Osteoblast (primary cell): ENCODE results near the gene MPZ. TPM values are rescaled to one million over a fixed set of nuclear protein-coding genes. Genes with fewer than 3 reads are reported as not detected.

Experiments
- DNase-seq: peaks from one replicate; pipeline ENCODE4 v3.0.0; 2011; ENCODE audit warnings: low spot score, mixed read lengths; ENCODE audit not compliant: insufficient read length; ENCODE audit errors: missing footprints
- H2AFZ ChIP-seq: 2 replicates; pipeline ENCODE4 v1.6.0; 2011; ENCODE audit warnings: mild to moderate bottlenecking, low read length
- H3K27ac ChIP-seq: 2 replicates; pipeline ENCODE4 v1.5.1; 2011; ENCODE audit warnings: mild to moderate bottlenecking, low read depth, low read length, moderate library complexity
- H3K27me3 ChIP-seq: 2 replicates; pipeline ENCODE4 v1.6.0; 2012; ENCODE audit warnings: mild to moderate bottlenecking, control low read depth, inconsistent platforms, low read length, moderate library complexity; ENCODE audit not compliant: insufficient read depth
- H3K36me3 ChIP-seq: 2 replicates; pipeline ENCODE4 v1.5.1; 2011; ENCODE audit warnings: mild to moderate bottlenecking, low read length, control low read depth, moderate library complexity; ENCODE audit not compliant: insufficient read depth
- H3K4me1 ChIP-seq: 2 replicates; pipeline ENCODE4 v1.5.1; 2011; ENCODE audit warnings: mild to moderate bottlenecking, low read length, control low read depth, moderate library complexity; ENCODE audit not compliant: insufficient read depth
- H3K4me2 ChIP-seq: 2 replicates; pipeline ENCODE4 v1.6.0; 2011; ENCODE audit warnings: mild to moderate bottlenecking, low read length; ENCODE audit not compliant: insufficient read depth
- H3K4me3 ChIP-seq: fragments of 200-600 bp; sonication (generic); 3 replicates; pipeline ENCODE4 v1.5.1; 2012; ENCODE audit warnings: mild to moderate bottlenecking, low read length, inconsistent platforms; ENCODE audit not compliant: insufficient read depth
- H3K79me2 ChIP-seq: 2 replicates; pipeline ENCODE4 v1.6.0; 2012; ENCODE audit warnings: mild to moderate bottlenecking, low read length, control low read depth, inconsistent platforms; ENCODE audit not compliant: insufficient read depth
- H3K9me3 ChIP-seq: 2 replicates; pipeline ENCODE4 v1.5.1; 2011; ENCODE audit warnings: low read depth, low read length, control low read depth
- H4K20me1 ChIP-seq: 2 replicates; pipeline ENCODE4 v1.6.0; 2012; ENCODE audit warnings: mild to moderate bottlenecking, low read length, control low read depth; ENCODE audit not compliant: insufficient read depth
- CTCF ChIP-seq: IDR thresholded peaks from 2 replicates; pipeline ENCODE4 v1.5.1; 2011; ENCODE audit warnings: mild to moderate bottlenecking, low read depth, low read length, moderate library complexity; ENCODE audit errors: extremely low read depth
- total RNA-seq: library from RNA; depleted of rRNA; stranded (reverse); fragments of >200 nt; gene quantifications from 2 replicates; pipeline ENCODE4 v1.2.3, GENCODE V29; 2012

MPZ gene
- total RNA-seq, 1 donor, result 2.2 TPM

GRCh38 chr1:161297415-161297814 is 12.4 kb downstream of the MPZ start:
- DNase-seq, result no peak
- no peaks in the 10 kb centered on the region for H3K36me3 ChIP-seq
- no peak overlapping the region for H3K4me2 ChIP-seq
- H4K20me1 ChIP-seq, result no peaks in the 10 kb centered on the region
- no peaks in the 10 kb centered on the region for H3K27me3 ChIP-seq
- no peak overlapping the region for H3K27ac ChIP-seq
- H3K4me3 ChIP-seq, result no peak overlapping the region
- H2AFZ ChIP-seq, result no peak overlapping the region
- no peaks in the 10 kb centered on the region for H3K79me2 ChIP-seq
- no peak for TF ChIP-seq CTCF
- H3K9me3 ChIP-seq, result no peaks in the 10 kb centered on the region
- no peaks in the 10 kb centered on the region for H3K4me1 ChIP-seq

DNA sequence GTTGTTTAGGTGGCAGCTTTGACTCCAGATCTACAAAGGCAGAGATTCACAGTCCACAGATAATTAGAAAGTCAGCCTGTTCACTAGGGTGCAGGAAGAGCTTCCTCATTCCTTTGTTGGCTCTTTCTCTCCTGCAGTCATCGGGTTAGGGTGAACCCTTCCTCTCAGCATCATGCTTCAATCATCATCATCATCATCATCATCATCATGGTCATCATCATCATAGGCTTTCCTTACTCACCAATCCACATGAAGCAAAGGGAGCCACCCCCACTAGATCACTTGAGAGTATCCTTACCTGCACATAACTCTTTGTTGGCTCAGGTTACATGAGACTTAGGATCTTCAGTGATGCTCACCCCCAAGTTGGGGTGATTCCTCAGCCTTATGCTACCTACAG is 19.0 kb downstream of the MPZ start:
- no peak overlapping the region for H3K27ac ChIP-seq
- no peaks in the 10 kb centered on the region for H4K20me1 ChIP-seq
- H3K4me1 ChIP-seq, result no peaks in the 10 kb centered on the region
- DNase-seq, result no peak
- H3K79me2 ChIP-seq, result no peaks in the 10 kb centered on the region
- TF ChIP-seq CTCF, result no peak
- H3K36me3 ChIP-seq, result no peaks in the 10 kb centered on the region
- no peak overlapping the region for H2AFZ ChIP-seq
- H3K9me3 ChIP-seq, result no peaks in the 10 kb centered on the region
- H3K4me3 ChIP-seq, result no peak overlapping the region
- H3K27me3 ChIP-seq, result peaks cover 4% of the 10 kb centered on the region
- H3K4me2 ChIP-seq, result no peak overlapping the region

DNA sequence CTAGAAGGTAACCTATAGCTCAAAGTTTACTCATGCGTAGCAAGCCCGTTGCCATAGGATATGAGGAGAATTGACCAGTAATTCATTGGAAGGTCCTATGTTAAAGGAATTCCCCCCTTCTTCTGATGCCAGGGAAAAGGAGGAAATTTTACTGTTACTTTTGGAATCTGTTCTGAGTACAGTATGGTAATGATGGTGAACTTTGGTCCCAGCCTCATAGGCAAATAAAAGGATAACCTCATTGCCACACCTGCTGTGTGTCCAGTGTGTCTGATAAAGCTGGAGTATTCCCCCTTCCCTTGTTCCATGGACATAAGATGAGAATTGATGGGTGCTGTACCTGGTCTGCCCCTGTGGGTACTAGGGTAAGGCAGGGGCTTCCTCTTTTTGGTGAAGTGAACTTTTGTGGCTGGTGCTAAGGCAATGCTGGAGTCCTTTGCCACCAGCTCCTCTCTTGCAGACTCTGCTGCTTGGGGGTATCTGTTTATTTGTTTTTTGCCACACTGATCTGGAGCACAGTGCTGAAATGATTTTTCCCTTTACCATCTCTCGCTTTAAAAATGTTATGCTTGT is 22.2 kb downstream of the MPZ start:
- no peaks in the 10 kb centered on the region for H4K20me1 ChIP-seq
- no peaks in the 10 kb centered on the region for H3K79me2 ChIP-seq
- peak; percentile 77 for DNase-seq
- H3K4me2 ChIP-seq, result no peak overlapping the region
- no peaks in the 10 kb centered on the region for H3K9me3 ChIP-seq
- no peak overlapping the region for H2AFZ ChIP-seq
- no peak for TF ChIP-seq CTCF
- no peak overlapping the region for H3K4me3 ChIP-seq
- H3K36me3 ChIP-seq, result no peaks in the 10 kb centered on the region
- no peaks in the 10 kb centered on the region for H3K4me1 ChIP-seq
- peaks cover 21% of the 10 kb centered on the region for H3K27me3 ChIP-seq
- H3K27ac ChIP-seq, result no peak overlapping the region

- H3K36me3 ChIP-seq, result no peaks in the 10 kb centered on the region
Observed at GRCh38 chr1:161285521-161285920, 24.2 kb downstream of the MPZ start.

More at GRCh38 chr1:161285521-161285920, 24.2 kb downstream of the MPZ start:
- H2AFZ ChIP-seq, result no peak overlapping the region
- peak; percentile 58 for DNase-seq
- no peaks in the 10 kb centered on the region for H4K20me1 ChIP-seq
- peaks cover 21% of the 10 kb centered on the region for H3K27me3 ChIP-seq
- no peak overlapping the region for H3K4me2 ChIP-seq
- H3K4me3 ChIP-seq, result no peak overlapping the region
- no peak for TF ChIP-seq CTCF
- no peaks in the 10 kb centered on the region for H3K9me3 ChIP-seq
- H3K27ac ChIP-seq, result no peak overlapping the region
- no peaks in the 10 kb centered on the region for H3K79me2 ChIP-seq
- H3K4me1 ChIP-seq, result no peaks in the 10 kb centered on the region
